HG03558 (cell line): ENCODE data around the gene CCDC150.
"Not testable (repeated sequence)": the region's sequence is repeated elsewhere in the genome, so short reads cannot be mapped to it uniquely, and the experiment has no call there.

ENCODE experiments used
- ATAC-seq: cut with Tn5 transposase; IDR thresholded peaks from one replicate; pipeline ENCODE4 v1.9.1; 2021; ENCODE audit warnings: moderate number of reproducible peaks; ENCODE audit not compliant: unreplicated experiment; ENCODE audit errors: extremely low read depth

Gene CCDC150

DNA sequence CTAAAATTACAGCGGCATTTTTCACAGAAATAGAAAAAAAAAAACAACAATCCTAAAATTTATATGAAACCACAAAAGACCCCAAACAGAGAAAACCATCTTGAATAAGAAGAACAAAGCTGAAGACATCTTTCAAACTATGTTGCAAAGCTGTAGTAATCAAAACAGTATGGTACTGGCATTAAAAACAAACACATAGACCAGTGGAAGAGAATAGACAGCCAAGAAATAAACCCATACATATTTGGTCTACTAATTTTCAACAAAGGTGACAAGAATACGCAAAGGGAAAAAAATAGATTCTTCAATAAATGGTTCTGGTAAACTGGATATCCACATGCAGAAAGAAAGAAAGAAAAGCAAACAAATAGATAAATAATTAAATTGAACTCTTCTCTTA is 9.0 kb upstream of the CCDC150 start:
- no peak for ATAC-seq

DNA sequence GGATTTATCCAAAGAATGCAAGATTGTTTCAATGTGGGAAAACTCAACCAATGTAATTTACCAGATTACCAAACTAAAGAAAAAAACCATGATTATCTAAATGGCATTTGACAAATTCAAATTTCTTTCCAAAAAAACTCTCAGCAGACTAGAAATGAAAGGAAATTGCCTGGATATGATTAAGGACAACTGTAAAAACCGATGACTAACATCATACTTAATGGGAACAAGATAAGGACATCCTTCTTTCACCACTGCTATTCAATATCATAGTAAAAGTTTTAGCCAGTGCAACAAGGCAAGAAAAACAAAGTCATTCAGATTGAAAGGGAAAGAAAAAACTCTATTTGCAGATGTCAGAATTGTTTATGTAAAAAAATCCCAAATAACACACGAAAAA is 4.4 kb upstream of the CCDC150 start:
- no peak for ATAC-seq

DNA sequence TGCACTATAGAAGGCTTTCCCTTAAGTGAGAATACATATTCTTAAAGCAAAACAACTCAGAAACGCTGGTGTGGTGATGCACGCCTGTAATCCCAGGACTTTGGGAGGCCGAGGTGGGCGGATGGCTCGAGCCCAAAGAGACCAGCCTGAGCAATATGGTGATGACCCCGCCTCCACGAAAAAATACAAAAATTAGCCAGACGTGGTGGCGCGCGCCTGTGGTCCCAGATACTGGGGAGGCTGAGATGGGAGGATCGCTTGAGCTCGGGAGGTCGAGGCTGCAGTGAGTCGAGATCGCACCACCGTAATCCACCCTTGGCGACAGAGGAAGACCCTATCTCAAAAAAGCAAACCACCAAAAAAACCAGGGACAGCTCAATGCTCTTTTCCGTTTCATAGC is 750 bp upstream of the CCDC150 start:
- no peak for ATAC-seq

DNA sequence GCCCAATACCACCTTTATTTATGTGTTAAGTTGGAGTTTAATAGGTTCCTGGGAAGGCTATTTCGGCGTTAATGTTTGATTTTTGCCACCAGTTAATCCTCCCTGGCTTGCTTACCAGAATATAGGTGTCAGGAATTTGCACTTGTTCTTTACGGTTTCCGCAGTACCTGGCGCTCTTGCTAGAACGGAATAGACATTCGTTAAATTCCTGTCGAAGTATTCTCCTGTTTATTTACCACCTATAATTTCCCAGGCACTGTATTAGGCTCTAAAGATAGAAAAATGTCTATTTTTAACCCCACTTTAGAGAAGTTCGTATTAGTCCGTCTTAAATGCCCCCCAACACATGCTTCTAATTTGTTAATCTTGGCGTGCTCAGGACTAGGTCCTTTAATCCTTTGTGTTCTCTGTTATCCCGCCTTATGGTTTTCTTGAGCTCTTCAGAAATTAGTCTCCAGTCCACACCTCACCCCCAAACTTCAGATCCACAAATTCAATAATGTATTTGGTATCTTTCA is 575 bp downstream of the CCDC150 start:
- no peak for ATAC-seq

DNA sequence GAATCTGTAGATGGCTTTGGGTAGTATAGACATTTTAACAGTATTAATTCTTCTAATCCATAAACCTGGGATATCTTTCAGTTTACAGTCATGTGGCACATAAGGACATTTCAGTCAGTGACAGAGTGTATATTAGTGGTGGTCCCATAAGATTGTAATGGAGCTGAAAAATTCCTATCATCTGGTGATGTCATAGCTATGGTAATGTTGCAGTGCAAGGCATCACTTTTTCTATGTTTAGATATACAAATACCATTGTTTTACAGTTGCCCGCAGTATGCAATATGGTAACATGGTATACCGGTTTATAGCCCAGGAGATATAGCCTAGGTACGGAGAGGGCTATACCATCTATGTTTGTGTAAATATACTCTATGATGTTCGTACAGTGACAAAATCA is 9.7 kb downstream of the CCDC150 start:
- ATAC-seq = no peak

DNA sequence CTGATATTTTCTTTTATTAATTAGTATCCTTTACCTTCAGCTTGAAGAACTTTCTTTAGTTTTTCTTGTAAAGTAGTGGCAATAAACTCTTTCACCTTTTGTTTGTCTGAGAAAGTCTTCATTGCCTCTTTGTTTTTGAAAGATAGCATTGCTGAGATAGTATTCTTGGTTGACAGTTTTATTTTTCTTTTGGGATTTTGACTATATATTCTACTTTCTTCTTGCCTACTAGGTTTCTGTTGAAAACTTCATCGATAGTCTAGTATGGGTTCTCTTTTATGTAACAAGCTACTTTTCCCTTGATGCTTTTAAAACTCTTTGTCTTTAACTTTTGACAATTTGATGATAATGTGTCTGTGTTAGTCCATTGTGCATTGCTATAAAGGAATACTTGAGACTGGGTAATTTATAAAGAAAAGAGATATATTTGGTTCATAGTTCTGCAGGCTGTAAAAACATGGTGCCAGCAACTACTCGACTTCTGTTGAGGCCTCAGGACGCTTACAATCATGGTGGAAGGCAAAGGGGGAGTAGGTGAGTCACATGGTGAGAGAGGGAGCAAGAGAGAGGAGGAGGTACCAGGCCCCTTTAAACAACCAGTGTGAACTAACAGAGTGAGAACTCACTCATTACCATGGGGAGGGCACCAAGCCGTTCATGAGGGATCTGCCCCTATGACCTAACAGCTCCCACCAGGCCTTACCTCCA is 12.0 kb downstream of the CCDC150 start:
- no peak for ATAC-seq

DNA sequence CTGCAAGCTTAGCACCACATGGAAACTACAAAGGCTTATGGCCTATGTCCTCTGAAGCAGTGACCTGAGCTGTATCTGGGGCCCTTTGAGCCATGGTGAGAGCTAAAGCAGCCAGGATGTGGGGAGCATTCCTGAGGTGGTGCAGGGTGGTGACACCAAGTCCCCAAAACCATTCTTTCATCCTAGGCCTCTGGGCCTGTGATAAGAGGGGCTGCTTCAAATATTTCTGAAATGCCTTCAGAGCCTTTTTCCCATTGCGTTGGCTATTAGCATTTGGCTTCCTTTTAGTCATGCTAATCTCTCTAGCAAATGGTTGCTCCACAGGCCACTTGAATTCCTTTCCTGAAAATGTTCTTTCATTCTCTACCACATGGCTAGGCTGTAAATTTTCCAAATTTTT is 13.4 kb downstream of the CCDC150 start:
- no peak for ATAC-seq

DNA sequence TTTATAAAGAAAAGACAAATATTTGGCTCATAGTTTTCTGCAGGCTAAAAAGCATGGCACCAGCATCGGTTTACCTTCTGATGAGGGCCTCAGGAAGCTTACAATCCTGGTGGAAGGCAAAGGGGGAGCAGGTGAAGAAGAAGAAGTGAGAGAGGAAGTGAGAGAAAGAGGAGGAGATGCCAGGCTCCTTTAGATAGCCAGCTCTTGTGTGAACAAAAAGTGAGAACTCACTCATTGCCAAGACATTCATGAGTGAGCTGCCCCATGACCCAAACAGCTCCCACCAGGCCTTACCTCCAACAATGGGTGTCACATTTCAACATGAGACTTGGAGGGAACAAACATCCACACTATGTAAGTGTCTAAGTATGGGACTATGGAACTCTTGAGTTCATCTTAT is 14.3 kb downstream of the CCDC150 start:
- ATAC-seq = no peak

DNA sequence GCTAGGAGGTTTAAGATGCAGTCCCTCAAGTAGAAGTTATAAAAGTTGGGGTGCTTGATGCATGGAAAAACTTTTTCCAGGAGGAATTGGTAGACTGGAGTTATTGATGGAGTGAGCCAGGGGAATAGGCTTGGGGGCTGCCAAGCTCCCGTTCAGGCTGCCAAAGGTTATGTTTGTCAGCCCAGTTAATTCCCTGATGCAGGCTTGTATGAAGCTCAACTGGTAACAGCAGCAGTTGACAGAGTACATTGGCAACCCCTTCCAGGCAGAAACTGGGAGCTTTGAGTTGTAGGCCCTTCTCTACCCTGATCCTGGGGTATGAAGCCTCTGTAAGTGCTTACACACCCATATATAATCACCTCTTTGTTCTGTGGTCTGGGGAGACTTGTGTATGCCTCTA is 16.2 kb downstream of the CCDC150 start:
- no peak for ATAC-seq

DNA sequence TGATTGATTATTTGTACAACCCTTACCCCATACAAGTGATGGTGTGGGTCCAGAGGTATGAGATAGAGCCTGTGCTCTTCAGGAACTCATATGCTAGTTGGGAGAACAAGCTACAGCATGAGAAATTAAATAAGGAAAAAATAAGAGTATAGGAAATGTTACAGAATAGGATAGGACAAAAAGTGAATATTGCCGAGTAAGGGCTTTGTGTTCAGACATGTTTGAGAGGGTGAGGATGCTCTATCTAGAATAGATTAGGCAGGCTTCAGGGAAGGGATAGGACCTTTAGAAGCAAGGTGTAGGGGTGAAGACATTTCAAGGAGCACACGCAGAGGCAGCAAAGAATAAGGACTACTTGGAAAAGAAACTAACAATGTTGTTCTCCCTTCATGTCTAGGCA is 17.8 kb downstream of the CCDC150 start:
- no peak for ATAC-seq

DNA sequence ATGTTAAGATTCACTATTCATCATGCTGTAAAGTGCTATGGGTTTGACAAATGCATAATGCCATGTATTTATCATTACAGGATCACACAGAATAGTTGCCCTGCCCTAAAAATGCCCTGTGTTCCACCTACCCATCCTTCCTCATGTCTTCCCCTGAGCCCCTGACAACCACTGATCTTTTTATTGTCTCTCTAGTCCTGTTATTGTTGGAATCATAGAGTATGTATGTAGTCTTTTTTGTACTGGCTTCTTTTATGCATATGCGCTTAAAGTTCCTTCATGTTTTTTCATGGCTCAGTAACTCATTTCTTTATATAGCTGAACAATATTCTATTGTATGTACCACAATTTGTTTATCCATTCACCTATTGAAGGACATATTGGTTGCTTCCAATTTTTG is 20.3 kb downstream of the CCDC150 start:
- ATAC-seq = no peak

DNA sequence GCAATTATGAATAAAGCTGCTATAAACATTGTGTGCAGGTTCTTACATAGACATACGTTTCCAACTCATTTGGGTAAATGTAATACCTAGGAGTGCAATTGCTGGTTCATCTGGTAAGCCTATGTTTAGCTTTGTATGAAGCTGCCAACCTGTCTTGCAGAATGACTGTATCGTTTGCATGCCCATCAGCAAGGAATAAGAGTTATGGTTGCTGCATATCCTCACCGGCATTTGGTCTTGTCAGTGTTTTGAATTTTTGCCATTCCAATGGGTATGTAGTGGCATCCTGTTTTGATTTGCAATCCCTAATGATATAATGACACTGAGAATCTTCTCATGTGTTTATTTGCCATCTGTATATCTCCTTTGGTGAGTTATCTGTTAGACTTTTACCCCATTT is 20.7 kb downstream of the CCDC150 start:
- ATAC-seq = no peak

DNA sequence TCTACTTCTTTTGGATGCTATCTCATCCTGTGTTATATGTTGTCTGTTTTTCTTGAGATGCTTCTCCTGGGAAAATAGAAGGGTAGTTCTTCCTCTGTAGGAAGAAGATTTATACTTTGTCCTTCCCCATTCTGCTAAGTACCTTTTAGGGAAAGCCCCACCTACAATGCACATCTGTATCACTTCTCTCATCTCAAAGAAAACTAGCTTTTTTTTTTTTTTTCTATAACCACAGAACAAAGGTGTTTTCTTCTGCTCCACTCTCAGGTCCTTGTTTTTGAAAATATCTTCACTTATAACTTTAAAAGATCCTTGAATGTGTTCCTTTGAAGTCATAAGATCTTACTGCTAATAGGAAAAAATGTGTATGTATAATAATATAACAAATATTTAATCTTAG is 30.8 kb downstream of the CCDC150 start:
- no peak for ATAC-seq

DNA sequence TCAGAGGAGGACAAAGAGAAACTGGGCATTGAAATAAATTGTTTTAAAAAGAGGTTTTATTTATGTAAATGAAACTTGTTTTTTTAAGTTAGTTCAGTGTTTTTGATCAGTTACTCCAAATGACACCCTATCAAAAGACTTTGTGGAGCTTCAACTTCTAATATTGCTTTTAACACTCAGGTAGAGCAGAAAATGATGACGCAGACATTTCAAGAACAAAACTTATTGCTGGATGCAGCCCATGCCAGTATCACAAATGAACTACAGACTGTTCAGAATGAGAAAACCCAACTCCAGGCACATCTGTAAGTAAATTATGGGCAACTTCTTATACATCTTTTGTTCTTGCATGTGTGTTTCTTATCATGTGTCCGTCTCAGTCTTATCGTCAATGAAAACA is 36.4 kb downstream of the CCDC150 start:
- ATAC-seq = no peak

DNA sequence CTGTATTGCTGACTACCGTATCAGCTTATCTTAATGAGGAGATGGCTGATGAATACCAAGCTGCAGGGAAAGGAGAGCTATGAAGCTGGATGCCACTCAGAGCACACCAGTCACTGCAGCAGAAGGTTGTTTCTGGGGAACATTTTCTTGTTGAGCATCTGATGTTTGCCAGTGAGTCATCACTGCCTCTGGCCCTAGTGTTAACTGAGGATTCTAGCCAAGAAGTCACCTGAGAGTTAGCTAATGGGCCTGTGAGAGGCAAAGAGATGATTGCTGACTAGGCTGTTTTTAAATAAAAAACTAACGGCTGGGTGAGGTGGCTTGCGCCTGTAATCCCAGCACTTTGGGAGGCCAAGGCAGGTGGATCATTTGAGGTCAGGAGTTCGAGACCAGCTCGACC is 37.9 kb downstream of the CCDC150 start:
- ATAC-seq = no peak

DNA sequence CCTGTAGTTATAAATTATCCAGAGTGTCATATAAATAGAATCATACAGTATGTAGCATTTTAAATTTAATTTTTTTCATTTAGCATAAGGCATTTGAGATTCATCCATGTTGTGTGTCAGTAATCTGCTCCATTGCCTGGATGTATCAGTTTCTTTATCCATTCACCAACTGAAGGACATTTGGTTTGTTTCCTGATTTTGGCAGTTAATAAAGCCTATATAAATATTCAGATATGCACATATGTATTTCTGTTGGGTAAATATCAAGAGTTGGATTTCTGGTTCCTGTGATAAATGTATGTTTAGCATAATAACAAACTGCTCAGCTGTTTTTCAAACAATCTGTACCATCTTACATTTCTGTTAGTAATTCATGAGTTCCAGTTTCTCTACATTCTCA is 39.9 kb downstream of the CCDC150 start:
- ATAC-seq = no peak

DNA sequence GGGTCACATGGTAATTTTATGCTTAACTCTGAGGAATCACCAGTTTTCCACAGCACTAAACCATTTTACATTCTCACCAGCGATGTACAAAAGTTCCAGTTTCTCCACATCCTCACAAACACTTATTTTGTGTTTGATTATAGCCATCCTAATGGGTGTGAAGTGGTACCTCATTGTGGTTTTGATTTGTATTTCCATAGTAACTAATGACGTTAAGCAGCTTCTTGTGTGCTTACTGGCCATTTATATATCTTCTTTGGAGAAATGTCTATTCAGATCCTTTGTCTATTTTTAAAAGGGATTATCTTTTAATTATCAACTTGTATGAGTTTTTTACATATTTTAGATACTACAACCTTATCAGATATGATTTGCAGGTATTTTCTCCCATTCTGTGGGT is 42.0 kb downstream of the CCDC150 start:
- no peak for ATAC-seq

DNA sequence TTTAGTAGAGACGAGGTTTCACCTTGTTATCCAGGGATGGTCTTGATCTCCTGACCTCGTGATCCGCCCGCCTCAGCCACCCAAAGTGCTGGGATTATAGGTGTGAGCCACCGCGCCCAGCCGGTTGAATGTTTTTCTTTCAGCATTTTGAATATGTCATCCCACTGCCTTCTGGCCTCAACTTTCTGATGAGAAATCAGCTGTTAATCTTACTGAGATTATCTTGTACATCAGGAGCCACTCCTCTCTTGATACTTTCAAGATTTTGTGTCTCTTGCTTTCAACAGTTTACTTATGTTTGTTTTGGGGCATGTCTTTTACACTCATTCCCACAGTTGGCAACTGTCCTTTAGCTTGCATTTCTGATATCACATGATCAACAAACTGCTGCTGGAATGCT is 46.3 kb downstream of the CCDC150 start:
- ATAC-seq = no peak

DNA sequence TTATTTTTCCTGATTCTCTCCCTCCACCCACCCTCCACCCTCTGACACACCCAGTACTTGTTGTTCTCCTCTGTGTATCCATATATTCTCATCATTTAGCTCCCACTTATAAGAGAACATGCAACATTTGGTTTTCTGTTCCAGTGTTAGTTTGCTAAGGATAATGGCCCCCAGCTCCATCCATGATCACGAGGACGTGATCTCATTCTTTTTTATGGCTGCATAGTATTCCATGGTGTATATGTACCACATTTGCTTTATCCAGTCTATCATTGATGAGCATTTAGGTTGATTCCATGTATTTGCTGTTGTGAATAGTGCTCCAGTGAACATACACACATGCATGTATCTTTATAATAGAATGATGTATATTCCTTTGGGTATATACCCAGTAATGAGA is 47.2 kb downstream of the CCDC150 start:
- ATAC-seq = not testable (repeated sequence)

DNA sequence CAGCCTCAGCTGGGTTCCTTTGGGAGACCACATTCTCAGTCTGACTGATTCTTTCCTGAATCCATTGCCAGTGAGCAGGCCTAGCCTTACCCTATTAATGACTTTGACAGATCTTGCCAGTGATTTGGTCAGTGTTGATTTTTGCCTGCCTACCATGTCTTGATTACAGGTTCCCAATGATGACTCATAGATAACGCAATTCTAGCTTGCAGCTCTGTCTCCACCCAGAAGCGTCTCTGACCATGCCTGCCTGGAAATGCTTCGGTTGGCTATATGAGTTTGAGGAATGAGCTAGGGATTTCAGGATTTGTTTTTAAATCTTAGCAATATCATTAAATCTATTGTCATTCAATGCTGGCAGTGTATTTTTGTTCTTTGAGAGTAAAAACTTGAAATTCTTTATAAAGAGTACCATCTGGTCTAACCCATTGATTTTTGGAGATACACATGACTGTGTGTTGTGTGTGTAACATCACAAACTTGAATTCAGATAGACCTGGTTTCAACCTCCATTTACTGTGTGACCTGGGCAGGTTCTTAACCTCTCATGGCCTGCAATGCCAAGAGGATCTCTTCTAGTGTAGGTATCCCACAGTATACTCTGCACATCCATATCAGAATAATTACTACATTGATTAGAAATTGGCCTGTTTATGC is 57.0 kb downstream of the CCDC150 start:
- ATAC-seq = no peak

DNA sequence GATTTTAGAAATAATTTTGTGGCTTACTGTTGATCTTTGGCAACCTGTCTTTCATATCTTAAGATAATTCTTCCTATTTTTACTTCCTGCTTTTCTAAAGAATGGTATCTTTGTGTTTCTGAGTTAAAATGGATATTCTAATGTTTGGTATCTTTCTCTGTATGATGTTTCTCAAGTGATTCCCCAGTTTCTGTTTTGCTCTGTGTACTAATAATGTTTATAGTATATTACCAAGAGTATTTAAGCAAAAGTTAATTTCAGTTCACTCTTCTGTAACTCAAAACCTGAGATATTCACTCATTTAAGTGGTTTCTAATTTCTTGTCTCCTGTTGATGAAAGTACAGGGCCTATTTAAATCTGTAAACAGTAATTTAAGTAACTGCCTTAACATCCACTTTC is 58.3 kb downstream of the CCDC150 start:
- no peak for ATAC-seq

DNA sequence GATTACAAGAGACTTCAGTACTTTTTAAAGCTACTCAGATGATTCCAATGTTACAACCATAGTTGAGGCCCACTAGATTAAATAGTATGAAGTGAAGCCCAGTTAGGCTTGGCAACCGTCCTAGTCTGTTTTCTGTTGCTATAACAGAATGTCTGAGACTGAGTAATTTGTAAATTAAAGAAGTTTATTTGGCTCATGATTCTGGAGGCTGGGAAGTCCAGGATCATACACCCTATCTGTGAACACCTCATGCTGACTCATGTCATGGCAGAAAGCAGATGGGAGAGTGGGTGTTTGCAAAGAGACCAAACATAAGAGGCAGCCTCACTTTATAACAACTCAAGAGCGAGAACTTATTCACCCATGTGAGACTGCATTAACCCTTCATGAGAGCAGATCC is 63.1 kb downstream of the CCDC150 start:
- no peak for ATAC-seq
